NCI-H1694 treated with DMSO at 0.1 percent for 48 hours (cell line): Measurements from ENCODE around the gene OSM.

Experiments
- DNase-seq: peaks from one replicate; lab custom pipeline; 2025; lab: John Stamatoyannopoulos, UW

The OSM gene

GRCh38 chr22:30285176-30285845 is 18.7 kb upstream of the OSM start:
- no peak for DNase-seq

GRCh38 chr22:30284666-30285065 is 18.0 kb upstream of the OSM start:
- DNase-seq: no peak

DNA sequence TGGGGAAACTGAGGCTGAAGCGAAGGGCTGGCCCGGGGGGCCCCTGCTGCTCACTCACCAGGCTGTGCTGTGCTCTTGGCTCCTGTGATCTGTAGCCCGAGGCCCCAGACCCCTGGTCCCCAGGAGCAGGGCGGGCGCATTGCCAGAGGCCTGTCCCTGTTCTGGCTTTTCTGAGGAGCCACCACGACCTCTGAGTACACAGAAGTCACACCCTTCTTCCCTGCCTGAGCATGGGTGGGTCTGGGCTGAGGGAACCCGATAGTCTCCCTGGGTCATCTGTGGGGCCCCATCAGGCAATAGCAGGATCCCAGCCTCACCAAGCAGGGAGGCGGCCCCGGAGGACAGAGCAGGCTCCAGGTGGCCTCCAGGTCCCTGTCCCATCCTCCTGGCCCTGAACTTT is 17.5 kb upstream of the OSM start:
- DNase-seq: no peak

DNA sequence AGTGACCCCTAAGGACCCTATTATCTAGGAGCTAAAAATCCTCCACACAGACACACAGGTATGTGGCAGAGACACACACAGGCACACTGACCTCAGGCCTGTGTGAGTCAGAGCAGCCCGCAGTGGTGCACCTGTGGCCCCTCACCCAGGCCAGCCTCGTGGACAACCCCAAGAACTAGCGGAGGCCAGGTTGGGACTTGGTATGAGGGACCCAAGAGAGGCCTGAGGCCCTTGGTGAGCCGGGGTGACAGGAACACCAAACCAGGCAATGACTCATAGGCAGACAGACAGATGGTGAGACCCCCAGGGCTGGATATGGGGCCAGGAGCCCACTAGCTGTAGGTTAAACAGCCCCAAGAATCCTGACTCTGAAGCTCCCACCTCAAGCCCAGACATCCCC is 16.7 kb upstream of the OSM start:
- no peak for DNase-seq

GRCh38 chr22:30282616-30283046 is 16.0 kb upstream of the OSM start:
- DNase-seq: no peak

- no peak for DNase-seq
Measured at GRCh38 chr22:30280505-30280904, 13.9 kb upstream of the OSM start.

DNA sequence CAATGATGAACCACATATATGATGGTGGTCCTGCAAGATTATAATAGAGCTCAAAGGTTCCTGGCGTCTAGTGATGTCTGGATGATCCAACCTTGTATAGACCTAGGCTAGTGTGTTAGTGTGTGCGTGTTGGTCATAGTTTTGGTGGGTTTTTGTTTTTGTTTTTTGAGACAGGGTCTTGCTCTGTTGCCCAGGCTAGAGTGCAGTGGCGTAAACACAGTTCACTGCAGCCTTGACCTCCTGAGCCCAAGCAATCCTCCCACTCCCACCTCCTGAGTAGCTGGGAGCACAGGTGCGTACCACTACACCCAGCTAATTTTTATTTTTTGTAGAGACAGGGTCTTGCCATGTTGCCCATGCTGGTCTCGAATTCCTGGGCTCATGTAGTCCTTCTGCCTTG is 13.3 kb upstream of the OSM start:
- no peak for DNase-seq

GRCh38 chr22:30279046-30279788 is 12.6 kb upstream of the OSM start:
- DNase-seq: no peak

DNA sequence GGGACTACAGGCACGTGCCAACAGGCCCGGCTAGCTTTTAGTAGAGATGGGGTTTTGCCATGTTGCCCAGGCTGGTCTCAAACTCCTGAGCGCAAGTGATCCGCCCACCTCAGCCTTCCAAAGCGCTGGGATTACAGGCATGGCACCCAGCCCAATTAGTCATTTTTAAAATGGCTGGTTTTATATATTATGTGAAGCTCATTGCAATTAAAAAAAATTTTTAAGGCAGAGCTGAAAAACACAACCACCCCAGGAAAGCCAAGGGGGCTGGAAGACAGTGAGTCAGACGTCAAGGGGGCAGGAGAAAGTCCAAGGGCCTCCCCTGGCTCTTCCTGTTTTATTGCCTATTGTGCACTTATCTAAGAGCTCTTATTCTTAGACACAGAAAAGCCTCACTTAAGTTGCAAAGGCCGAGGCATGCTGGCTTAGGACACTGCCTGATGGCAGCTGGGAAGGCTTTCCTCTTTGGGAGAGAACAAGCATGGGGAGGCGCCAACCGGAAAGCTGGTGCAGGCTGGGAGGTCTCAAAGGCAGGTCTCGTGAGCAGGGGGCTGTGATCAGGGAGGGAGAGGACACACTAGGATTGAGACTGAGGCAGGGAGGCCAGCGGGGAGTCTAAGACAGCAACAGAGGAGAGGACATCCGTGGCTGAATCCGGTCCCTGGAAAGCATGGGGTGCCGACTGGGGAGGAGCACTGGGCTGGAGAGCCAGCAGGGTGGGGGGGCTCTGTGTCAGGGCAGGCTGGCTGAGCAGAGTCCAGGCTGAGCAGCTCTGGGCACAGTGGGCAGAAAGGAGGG is 11.1 kb upstream of the OSM start:
- DNase-seq: no peak

- no peak for DNase-seq
Measured at GRCh38 chr22:30276039-30276438, 9.4 kb upstream of the OSM start.

DNA sequence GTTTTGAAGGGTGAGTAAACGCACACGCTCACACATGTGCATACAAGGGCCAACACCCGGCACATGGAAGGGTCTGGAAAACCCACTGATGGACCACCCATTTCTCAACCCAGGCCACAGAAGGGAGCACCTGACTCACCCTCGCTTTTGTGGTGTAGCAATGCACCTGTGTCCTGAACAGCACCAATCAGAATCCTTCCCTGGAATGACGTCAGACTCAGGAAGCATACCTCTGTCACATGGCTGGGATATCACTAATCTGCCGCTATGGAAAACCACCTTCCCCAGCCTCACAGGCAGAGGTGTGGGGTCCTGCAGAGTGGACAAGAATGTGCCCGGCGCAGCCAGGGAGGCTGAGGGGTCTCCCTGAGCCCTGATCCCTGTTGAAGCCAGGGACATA is 9.0 kb upstream of the OSM start:
- DNase-seq: no peak

DNA sequence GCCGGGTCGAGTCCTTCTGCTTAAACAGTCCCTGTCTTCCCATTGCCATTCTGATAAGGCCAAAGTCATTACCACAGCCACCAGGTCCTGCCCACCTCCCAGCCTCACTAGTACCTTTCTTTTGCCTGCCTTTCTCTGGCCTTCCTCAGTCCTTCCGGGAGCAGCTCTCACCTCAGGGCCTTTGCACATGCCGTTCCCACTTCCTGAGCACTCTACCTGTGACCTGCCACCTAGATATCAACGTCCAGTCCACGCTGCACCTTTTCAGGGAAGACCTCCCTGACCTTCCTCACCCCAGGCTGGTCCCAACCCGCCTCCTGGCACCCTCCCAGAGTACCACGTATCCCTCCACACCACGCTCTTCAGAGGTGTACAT is 7.8 kb upstream of the OSM start:
- DNase-seq: no peak

DNA sequence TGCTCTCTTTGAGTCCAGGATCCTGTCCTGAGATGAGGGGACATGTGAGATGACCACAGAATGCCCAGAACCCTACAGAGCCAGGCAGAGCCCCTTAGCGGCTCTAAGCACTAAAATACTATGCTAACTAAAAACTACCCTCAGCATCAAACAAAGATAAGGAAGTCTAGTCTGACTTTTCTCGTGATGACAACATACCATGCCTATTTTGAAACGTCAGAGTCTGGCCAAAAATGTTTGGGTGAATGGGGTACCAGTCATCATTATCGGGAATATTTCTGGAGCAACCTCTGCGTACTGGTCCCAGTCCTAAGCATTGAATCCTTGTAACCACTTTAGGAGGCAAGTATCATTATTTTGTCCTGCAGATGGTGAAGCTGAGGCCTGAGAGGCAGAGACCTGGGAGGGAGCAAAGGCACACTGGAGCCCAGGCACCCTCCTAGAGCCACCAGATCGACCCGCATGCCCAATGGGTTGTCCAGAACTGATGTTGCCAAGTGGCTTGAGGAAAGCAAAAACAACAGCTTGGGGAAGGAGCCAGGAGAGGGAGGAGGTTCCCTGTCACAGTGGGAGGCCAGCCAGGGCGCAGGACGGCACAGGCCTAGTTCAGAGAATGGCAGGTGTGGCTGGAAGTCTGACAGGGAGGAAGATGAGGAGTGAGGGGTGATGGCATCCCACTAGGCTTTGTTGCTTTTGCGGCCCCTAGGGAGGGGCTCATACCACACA is 7.2 kb upstream of the OSM start:
- no peak for DNase-seq

DNA sequence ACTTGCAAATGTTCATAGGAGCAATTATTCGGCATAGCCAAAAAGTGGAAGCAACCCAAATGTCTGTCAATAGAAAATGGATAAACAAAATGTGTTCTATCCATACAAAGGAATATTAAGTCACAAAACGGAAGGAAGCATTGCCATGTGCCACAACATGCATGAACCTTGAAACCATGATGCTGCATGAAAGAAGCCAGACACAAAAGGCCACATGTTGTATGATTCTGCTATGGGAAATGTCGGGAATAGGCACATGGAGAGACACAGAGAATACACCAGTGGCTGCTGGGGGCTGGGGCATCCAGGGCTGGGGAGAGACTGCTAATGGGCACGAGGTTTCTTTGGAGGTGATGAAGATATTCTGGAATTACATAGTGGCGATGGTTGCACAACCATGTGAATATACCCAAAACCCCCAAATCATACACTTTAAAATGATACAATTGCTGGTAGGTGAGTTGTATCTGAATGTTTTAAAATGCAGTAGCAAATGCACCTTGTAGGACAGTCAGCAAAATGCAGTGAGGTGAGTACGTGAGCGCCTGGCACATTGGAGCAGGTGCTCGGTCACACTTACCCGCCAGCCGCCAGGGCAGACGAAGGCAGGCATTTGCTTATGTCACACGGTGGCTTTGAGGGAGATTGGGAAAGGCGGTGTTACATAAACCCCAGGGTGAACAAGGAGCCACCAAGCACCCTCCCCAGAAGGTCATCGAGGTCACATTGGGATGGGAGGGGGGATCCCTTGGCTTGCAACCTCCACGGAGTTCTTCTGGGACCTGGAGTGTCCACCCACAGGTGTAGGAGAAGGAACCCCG is 6.3 kb upstream of the OSM start:
- no peak for DNase-seq

- DNase-seq: no peak
Measured at GRCh38 chr22:30270832-30271231, 4.2 kb upstream of the OSM start.

- no peak for DNase-seq
Measured at GRCh38 chr22:30268331-30268730, 1.7 kb upstream of the OSM start.

DNA sequence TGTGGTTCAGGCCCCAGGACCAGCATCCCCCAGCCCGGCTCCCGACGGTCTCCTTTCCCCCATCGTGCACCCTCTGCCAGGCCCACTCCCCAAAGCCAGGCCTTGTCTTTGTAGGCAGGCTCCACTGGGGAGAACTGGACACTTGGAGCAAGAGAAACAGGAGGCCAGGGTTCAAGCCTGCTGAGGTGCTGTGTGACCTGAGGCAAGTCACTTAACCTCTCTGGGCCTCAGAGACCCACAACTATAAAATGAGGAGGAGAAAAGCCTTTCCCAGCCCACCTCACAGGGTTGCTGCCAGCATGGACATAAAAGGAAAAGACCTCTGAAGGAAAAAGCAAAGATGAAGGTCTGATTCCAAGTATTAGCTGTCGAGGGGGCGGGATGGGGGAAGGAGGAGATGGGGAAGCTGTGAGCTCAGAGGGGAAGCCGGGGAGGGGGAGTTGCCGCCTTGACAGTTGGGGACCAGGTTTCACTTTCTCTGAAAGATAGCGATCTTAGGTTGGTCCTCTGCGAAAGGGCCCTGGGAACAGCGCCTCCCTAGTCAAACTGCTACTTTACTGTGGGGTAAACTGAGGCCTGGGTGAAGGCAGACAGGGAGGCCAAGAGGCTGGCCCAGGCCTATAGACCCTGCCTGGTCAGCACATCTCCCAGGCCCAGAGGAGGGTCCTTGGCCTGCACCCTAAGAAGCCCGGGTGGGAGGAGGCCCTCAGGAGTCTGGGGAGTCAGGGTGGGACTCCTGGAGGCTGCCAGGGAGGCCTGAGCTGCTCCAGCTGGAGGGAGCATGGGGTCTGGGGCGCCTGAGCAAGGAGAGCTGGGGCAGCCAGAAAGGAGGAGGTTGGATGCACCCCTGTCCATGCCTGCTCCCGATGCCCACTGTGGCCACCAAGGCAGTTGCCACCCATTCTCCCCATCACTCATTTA is 991 bp upstream of the OSM start:
- DNase-seq: no peak

GRCh38 chr22:30265823-30266444 is 717 bp downstream of the OSM start:
- DNase-seq: no peak

GRCh38 chr22:30265131-30265720 is 1.4 kb downstream of the OSM start:
- DNase-seq: no peak

DNA sequence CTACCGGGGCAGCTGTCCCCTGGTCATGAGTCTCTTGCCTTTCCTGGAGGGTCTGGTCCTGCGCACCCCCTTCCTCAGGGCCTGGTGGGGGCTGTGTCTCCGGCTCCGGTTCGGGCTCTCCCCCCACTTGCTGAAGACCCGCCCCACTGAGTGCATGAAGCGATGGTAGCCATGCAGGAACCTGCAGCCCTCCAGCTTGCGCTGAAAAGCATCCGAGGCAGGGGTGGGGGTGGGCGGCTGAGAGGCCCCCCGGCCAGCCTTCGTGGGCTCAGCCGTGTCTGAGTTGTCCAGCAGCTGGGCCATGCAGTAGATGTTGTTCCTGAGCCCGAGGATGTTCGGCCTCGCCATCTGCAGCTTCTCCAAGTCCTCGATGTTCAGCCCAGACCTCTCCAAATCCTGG is 2.8 kb downstream of the OSM start:
- no peak for DNase-seq
